ENCODE measurements around the gene ACIN1.
"Not testable (repeated sequence)": the region's sequence is repeated elsewhere in the genome, so short reads cannot be mapped to it uniquely, and the experiment has no call there.

Gene ACIN1

DNA sequence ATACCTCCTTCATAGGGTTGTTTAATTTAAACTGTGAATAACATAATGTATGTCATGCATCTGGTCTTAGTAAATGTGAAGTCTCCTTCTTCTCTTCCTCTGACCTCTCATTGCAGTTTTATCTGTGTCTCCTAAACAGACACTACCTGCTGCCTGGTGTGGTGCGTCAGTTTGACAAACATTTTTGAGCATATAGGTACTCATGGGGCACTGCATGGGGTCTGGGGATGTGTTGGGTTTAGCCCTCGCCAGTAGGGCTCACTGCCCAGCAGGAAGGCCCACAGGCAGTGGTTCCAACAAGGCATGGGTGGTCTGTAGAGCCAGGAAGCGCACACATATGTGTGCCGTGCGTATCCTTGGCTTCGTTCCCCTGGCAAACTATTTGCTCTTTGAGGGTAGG is 27.1 kb upstream of the ACIN1 start:
- DNase-seq (ENCODE audit: low read depth) = no peak

DNA sequence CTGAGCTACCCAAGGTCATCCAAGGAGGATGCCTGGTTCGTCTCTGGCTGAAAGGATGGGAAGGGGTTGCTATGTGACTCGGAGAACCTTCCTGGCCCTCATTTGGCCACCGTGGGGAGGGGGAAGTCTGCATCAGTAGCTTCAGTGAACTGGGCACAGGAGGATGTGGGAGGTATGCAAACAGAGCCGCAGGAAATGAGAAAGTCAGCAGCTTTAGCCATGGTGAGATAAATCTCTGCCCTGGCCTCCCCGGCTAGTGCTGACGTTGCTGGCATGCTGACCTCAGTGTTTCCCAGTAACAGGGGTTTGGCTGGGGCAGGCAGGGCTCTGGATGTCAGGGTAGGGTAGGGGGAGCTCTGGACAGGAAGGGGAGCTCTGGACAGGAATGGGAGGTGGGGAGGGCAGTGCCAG is 26.4 kb upstream of the ACIN1 start:
- no peak for DNase-seq (ENCODE audit: low read depth)

DNA sequence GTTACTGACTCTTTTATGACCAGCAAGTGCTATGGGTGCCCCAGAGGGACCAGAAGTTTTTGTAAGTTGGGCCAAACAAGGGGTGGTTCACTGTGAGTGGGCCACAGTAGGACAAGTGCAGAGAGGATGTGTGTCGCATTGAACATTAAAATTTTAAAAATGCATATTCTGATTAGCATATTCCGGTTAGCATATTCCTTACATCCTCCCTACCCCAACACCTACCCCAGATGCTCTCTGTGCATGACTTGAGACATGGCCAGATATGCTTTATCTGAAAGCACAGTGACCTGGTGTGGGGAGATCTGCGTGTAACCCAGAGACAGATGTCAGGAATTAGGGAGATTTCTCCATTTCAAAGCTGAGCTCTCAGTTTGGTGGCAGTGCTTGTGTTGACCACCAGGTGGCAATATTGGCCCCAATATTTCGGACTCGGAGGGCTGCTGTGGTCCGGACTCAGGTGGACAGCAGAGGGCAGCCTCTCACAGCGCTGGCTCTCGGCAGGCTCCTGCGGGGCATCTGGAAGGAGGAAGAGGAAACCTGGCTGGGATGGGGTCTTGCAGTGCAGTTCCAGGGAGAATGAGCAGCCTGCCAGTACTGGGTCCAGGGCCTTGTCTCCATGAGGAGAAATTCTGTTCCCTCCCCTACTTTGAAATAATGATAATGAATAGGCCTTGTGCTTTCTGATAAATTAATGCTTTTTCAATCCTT is 25.8 kb upstream of the ACIN1 start:
- DNase-seq (ENCODE audit: low read depth) = peak; percentile 60

DNA sequence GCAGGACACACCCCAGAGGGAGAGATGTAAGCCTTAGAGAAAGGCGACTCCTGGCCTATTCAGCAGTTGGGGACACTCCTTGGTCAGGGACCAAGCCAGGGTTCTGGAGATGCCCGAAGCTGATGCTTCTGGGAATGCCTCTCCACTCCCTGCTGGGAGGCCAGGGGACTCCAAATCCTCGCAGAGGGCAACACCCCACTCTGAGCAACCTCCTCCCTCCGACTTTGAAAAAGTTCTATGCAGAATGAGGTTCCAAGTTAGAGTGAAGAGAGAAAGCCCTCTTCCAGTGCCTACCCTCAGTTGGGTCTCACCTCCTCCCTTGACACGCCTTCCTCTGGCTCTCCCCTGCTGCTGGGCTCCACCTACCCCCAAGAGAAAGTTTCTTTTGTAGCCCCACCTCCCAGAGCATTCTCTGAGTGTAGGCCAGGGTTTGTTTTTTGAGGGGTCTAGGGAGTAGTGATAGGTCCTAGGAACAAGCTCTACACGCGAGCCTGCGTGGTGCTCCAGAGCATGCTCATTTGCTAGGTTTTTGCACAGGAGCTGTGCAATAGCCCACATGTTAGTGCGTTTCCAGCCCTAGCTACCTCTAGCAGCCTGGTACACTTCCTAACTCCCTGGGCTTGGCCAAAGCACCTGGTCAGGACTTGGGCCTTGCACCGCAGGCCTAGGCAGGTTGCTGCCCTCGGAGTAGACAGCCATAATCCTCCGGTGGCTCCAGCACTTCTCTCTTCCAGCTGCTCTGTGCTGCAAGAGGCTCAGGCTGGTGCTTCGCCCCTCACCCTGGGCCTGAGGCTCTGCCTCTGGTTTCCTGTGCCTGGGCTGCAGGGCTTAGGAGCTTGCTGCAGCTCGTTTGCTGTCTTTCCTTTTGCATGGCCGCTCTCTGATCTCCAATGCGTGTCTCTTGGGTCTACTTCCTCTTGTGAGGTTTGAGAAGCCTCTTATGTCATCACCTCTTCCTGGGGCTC is 24.7 kb upstream of the ACIN1 start:
- peak; percentile 14 for DNase-seq (ENCODE audit: low read depth)

DNA sequence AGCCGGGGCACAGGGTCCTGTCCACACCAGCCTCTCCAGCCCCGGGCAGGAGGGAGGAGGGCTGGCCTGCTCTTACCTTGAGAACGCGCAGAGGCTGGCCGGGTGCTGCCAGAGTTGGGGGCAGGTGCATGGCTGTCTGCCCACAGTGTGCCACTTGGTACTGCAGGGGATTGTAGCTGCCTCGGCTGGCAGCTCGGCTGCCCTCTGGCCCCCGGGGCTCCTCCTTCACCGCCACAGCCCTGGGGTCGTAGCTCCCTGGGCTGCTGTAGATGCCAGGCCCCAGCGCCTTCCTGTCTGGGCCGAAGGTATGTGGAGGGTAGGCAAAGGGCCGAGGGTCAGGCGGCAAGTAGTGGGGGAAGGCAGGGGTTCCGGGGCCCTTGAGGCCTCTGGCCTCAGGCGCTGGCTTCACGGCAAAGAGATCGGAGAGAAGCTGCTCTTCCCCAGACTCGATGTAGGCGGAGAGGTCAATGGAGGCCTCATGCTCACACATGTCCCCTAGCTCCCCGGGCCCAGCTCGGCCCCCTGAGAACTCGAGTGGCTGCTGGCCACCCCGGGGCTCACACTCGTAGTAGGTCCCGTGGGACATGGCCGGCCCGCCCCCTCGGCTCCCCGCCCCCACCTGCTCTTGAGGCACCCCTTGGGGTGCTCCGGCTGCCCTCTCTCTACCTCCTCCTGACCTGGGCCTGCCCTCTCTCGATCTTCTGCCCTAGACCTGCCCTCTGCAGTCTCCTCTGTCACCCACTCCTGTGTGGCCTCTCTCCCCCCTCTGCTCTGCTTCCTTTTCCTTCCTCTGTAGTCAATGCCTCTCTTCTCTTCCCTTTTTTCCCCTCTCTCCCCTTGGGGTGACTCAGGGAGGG is 23.8 kb upstream of the ACIN1 start, which contains the start of gene CEBPE:
CEBPE (minus strand) TSS at position 750 of the 857 bp plus-strand sequence; CDS start at position 586, 164 bp downstream.
- DNase-seq (ENCODE audit: low read depth) = no peak

DNA sequence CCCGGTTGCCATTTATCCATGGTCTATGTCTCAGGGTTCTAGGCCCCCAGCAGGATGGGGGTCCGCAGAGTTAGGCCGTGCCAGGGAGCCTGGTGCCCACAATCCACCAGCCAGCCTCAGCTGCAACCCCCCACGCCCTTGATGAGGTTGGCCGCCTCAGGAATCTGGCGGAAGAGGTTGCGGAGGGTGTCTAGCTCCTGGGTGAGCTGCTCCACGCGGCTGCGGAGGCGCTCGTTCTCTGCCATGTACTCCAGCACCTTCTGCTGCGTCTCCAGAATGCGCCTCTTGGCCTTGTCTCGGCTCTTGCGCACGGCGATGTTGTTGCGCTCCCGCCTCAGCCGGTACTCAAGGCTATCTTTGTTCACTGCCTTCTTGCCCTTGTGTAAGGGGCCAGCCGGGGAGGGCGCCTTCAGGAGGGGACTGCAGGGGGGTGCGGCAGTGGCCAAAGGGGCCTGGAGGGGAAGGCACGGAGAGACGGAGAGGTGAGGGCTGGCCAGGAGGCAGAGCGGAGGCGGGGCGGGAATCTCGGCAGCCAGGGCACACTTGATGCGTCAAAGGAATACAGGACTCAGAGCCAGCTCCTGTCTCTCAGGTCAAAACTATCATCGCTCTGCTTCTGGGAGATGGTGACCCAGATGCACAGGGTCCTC is 22.6 kb upstream of the ACIN1 start:
- DNase-seq (ENCODE audit: low read depth) = no peak

DNA sequence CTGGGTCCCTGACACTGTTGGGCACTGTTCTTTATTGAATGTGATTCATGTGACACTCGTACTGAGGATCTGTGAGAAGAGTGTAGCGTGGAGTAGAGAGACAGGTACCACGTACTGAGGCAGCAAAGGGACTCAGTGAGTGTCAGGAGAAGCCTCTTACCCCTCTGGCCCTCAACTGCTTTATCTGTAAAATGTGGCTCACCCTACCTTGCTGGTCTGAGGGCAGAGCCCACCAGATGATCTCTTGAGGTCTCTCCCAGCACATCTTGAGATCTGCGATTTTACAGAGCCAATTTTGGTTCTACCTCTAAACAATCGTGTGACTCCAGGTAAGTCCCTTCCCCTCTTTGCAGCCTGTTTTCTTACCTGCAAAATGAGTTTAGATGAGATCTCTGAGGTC is 21.0 kb upstream of the ACIN1 start:
- no peak for DNase-seq (ENCODE audit: low read depth)

DNA sequence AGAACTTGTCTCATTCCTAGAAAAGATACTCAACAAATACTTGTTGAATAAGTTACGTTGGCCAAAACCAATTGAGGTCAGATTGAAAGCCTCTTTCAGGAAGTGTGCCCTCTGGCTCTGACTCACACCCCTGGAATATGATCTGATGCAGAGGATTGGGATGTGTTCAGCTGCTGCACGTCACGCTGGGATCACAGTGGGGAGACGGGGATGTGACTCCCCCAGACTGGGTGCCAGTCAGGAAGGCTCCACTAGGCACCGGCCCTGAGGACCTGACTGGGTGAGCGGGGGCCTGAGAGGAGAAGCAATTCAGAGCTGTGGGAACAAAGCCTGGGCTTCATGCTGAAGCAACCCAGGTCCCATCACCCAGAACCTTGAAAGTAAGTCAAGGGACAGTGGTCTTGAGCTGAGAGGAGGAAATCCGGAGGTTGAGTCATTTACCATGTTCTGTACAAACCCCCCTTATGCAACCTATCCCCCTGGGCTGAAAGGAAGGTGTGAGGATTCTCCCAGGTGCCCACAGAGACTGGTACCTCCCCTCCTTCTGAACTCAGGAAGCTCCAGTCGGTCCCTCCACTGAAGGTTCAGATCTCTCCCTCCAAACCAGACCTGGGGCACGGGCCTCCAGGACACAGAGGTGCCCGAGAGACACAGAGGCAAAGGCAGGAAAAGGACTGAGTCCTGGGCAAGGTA is 20.2 kb upstream of the ACIN1 start:
- DNase-seq (ENCODE audit: low read depth) = no peak

DNA sequence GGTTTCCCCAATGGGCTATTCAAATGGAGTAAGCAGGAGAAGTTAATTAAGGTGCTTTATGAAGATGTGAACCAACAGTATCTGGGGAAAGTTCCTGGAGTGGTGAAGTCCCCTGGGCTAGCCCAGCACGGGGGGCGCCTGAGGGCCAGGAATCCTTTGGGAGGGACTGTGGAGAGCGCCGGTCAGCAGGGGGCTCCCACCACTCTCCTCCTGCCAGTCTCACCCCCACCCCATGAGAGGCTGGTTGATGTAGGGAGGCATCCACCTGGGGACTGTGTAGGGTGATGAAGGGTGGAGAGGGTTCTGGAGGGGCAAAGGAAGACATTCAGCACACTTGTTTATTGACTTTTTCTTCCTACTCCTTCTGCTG is 19.7 kb upstream of the ACIN1 start:
- no peak for DNase-seq (ENCODE audit: low read depth)

DNA sequence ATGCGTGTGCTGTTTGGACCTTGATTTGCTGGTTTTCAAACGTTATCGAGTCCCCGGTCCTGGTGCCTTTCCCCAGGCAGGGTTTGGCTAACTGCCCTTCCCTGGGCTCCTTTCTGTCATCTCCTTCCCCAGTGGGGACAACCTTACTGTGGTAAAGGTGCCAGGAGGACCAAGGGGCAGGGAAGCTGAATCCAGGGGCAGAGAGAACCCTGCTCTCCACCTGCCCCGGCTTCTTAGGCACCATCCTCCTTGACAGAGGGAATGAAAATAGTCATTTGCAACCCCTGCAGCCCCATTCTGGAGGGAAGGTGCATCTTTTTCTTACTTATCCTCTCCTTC is 19.2 kb upstream of the ACIN1 start:
- no peak for DNase-seq (ENCODE audit: low read depth)

DNA sequence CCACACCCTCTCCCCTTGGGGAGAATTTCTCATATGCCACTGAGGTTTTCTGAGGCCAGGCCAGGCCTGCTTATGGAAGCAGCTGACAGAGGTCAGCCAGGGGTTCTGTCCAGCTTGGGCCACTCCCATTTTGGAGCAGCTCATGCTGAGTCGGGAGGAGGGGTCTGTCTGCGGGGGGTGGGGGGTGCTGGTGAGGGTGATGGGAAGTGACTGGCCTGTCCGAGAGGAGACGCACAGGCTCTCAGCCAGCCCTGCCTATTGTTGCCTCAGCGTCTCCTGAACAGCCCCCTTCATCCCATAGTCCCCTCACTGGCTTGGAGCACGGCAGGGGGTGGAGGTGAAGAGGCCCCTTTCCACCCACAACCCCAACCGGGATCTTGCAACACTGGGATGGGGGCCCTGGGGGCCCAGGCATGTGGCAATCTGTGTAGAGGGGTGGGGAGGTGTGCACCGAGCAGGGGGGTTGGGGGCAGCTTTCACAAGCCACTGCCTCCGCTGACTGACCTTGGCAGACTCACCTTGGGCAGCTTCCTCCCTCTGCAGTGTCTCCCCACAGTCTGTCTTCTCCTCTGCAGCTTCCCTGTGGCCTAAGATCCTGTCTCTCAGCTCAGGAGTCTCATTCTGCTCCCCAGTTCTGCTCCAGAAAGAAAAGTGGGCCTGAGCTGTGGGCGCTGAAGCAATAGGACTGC is 18.6 kb upstream of the ACIN1 start:
- DNase-seq (ENCODE audit: low read depth) = no peak

DNA sequence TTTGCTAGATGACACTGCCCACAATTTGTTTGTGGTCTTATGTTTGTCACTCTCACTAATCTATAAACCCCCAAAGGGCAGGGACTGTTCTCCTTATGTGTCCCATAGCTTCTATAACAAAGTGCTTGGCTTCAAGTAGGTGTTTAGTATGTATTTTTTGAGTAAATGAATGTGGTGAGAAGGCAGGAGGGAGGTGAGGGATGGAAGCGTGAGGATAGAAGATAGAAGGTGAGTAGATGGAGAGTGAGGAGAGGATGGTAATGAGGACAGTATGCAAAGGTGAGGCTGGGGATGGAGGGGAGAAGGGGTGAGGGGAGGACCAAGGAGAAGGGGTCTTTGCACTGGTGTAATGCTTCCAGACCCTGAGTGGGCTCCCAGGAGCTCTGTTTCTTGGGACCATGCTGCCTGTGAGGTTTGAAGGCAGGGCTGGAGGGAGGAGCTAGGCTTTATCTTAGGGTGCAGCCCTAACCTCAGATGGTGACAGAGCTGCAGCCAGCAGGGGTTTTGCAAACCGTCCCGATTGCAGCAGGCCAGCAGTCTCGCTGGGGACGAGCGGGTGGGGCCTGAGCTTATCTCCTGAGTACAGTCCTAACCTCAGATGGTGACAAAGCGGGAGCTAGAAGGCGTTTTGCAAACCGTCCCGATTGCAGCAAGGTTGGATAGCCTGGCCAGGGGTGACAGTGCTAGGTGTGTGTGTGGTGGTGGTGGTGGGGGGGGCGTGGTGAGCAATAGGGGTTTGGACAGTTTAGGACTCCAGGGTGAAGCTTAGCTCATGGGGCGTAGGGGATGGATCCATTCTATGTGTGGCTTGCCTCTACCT is 17.6 kb upstream of the ACIN1 start:
- DNase-seq (ENCODE audit: low read depth) = no peak

DNA sequence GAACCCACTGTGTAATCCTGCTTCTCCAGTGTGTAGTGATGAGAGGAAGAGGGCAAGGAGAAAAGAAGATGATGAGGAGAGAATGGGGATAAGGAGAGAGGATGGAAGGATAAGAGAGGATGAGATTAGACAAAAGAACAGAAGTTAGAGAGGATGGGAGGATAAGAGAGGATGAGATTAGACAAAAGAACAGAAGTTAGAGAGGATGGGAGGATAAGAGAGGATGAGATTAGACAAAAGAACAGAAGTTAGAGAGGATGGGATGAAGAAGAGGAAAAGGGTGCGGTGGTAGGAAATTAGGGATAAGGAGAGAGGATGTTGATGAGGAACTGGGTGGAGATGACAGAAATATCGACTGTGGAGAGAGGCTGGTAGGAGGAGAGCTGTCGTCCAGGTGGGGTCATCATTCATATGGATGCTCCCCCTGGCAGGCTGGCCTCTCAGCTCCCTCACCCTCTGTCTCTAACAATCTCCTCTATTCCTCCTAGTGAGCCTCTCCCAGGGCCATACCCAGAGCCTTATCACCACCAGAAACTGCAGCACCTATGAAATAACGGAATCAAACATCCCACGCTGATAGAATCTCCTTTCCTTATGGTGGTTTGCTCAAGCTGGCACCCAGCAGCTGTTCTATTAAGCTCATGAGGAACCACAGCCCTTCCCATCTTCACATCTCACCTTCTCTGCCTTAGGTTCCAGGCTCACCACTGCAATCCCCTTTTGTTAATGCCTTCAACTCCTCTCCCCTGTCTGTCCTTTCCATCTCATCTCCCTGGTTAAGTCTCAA is 15.8 kb upstream of the ACIN1 start:
- no peak for DNase-seq (ENCODE audit: low read depth)

DNA sequence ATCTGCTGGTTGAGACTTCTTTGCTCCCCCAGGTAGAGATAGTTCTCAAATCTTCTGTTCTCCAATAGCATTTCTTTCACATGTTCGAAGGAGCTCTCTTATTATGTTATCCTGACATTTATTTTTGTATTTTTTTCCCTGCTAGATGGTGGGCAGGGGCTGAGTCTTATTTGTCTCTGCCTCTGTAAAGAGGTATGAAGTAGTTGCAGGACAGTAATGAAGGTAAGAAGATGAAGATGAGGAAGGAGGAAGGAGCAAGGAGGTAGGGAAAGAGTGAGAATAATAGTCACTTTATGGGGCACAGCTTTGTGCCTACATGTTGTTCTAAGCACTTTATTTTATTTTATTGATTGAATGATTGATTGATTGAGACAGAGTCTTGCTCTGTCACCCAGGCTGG is 14.8 kb upstream of the ACIN1 start:
- no peak for DNase-seq (ENCODE audit: low read depth)

DNA sequence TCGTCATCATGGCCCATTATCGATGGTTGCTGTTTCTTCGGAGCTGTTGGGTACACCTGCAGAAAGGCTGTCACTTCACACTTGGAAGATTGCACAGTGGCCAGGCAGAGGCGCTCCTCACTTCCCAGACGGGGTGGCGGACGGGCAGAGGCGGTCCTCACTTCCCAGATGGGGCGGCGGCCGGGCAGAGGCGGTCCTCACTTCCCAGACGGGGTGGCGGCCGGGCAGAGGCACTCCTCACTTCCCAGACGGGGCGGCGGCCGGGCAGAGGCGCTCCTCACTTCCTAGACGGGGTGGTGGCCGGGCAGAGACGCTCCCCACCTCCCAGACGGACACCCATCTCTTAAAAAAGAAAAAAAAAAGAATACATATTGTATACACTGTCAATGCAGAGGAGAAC is 13.2 kb upstream of the ACIN1 start:
- not testable (repeated sequence) for DNase-seq (ENCODE audit: low read depth)

DNA sequence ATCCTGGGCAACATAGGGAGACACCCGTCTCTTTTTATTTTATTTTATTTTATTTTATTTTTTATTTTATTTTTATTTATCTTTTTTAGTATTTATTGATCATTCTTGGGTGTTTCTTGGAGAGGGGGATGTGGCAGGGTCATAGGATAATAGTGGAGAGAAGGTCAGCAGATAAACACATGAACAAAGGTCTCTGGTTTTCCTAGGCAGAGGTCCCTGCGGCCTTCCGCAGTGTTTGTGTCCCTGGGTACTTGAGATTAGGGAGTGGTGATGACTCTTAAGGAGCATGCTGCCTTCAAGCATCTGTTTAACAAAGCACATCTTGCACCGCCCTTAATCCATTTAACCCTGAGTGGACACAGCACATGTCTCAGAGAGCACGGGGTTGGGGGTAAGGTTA is 12.7 kb upstream of the ACIN1 start:
- DNase-seq (ENCODE audit: low read depth) = not testable (repeated sequence)

DNA sequence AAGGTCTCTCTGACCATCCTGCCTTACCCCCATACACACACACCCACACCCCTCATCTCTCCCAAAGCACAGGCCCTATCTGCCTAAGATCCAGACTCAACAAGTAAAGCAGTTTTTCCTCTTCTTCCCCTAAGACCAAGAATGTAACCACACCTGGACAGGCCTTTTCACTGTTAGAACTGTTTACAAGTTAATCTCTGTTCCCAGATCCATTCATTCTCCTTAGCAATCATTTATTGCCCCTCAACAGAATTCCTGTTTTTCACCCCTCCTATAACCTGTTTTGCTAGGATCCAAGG is 11.8 kb upstream of the ACIN1 start:
- DNase-seq (ENCODE audit: low read depth) = no peak

DNA sequence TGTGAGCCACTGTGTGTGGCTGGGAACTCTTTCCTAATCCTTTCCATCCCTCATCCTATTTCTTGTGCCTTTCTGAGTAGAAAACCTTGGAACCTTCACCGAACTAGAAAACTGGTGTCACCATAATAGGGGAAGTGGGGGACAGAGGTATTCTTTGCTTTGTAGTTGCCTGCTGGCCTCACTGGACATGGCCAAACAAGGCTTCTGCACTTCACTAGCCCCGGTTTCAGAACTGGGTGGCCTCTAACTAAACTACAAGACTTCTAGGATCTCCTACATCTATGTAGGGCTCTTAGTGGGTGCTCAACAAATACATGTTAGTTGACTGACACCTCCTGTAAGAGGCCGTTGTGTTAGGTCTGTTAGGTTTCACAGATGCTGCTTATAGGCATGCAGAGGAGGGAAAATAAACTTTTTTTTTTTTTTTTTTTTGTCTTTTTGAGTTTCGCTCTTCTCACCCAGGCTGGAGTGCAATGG is 10.4 kb upstream of the ACIN1 start:
- no peak for DNase-seq (ENCODE audit: low read depth)

Measured in T follicular helper cell (primary cell).